Neural progenitor cell (in vitro differentiated cells): ENCODE measurements around the gene NAT8L. TPM values are rescaled to one million over a fixed set of nuclear protein-coding genes. Genes with fewer than 3 reads are reported as not detected.

Experiments
- DNase-seq: peaks from one replicate; pipeline ENCODE4 v3.0.0-alpha.2; 2016; ENCODE audit warnings: low spot score
- H2AFZ ChIP-seq: fragments of 200-600 bp; sonication (generic); replicated peaks from 2 replicates; pipeline ENCODE4 v1.6.1; 2016; ENCODE audit warnings: antibody characterized with exemption
- H3F3A ChIP-seq: fragments of 200-600 bp; sonication (generic); 2 replicates; pipeline ENCODE4 v1.6.1; 2016; ENCODE audit warnings: antibody characterized with exemption, low read depth
- H3K27ac ChIP-seq: fragments of 200-600 bp; sonication (generic); 2 replicates; pipeline ENCODE4 v1.5.1; 2016; ENCODE audit warnings: mild to moderate bottlenecking
- H3K27me3 ChIP-seq: fragments of 200-600 bp; sonication (generic); 2 replicates; pipeline ENCODE4 v1.6.1; 2016; ENCODE audit warnings: mild to moderate bottlenecking, moderate library complexity
- H3K36me3 ChIP-seq: fragments of 200-600 bp; sonication (generic); 2 replicates; pipeline ENCODE4 v1.5.1; 2016
- H3K4me1 ChIP-seq: fragments of 200-600 bp; sonication (generic); 2 replicates; pipeline ENCODE4 v1.6.1; 2016; ENCODE audit warnings: mixed run types
- H3K4me2 ChIP-seq: fragments of 200-600 bp; sonication (generic); 2 replicates; pipeline ENCODE4 v1.6.1; 2016
- H3K4me3 ChIP-seq: fragments of 200-600 bp; sonication (generic); 2 replicates; pipeline ENCODE4 v1.5.1; 2016
- H3K79me2 ChIP-seq: fragments of 200-600 bp; sonication (generic); 2 replicates; pipeline ENCODE4 v1.6.1; 2016; ENCODE audit warnings: low read depth
- H3K9ac ChIP-seq: fragments of 200-600 bp; sonication (generic); 2 replicates; pipeline ENCODE4 v1.6.1; 2016
- H3K9me3 ChIP-seq: fragments of 200-600 bp; sonication (generic); 2 replicates; pipeline ENCODE4 v1.5.1; 2016; ENCODE audit warnings: low read depth
- H4K20me1 ChIP-seq: fragments of 200-600 bp; sonication (generic); 2 replicates; pipeline ENCODE4 v1.6.1; 2016; ENCODE audit warnings: low read depth
- H3K27ac Mint-ChIP-seq: 3 replicates; pipeline ENCODE4 v1.8.0; 2021; ENCODE audit warnings: mixed read lengths
- H3K27me3 Mint-ChIP-seq: 2 replicates; pipeline ENCODE4 v1.8.0; 2022; ENCODE audit warnings: low read depth, mild to moderate bottlenecking, inconsistent platforms, moderate library complexity, mixed read lengths; ENCODE audit not compliant: insufficient read depth
- H3K36me3 Mint-ChIP-seq: 3 replicates; pipeline ENCODE4 v1.8.0; 2021; ENCODE audit warnings: mixed read lengths
- H3K4me1 Mint-ChIP-seq: 3 replicates; pipeline ENCODE4 v1.8.0; 2021; ENCODE audit warnings: mixed read lengths
- H3K4me3 Mint-ChIP-seq: 3 replicates; pipeline ENCODE4 v1.8.0; 2021; ENCODE audit warnings: mild to moderate bottlenecking, moderate library complexity, mixed read lengths
- H3K9me3 Mint-ChIP-seq: 3 replicates; pipeline ENCODE4 v1.8.0; 2020; ENCODE audit warnings: mixed read lengths
- CTCF ChIP-seq: fragments of 200-600 bp; sonication (generic); IDR thresholded peaks from 2 replicates; pipeline ENCODE4 v1.5.1; 2017; ENCODE audit warnings: antibody characterized with exemption, mild to moderate bottlenecking
- EZH2 ChIP-seq: fragments of 200-600 bp; sonication (generic); IDR thresholded peaks from 2 replicates; pipeline ENCODE4 v1.6.1; 2017; ENCODE audit warnings: antibody characterized with exemption, mild to moderate bottlenecking, moderate library complexity
- EZH2phosphoT487 ChIP-seq: fragments of 200-600 bp; sonication (generic); IDR thresholded peaks from 2 replicates; pipeline ENCODE4 v1.6.1; 2017; ENCODE audit warnings: antibody characterized with exemption
- total RNA-seq: library from RNA; depleted of rRNA; stranded (reverse); fragments of >200 nt; gene quantifications from 2 replicates; pipeline ENCODE4 v1.2.3, GENCODE V29; 2015; ENCODE audit warnings: low replicate concordance

The NAT8L gene
- total RNA-seq, 1 donor from 2014 or later: 0.62 TPM

GRCh38 chr4:2065106-2065930 is 6.2 kb downstream of the NAT8L start:
- Histone ChIP-seq H3K9me3 (no peaks in the 10 kb centered on the region), H3K27me3 (peaks cover 21% of the 10 kb centered on the region), H2AFZ (no peak overlapping the region), H4K20me1 (peaks cover 27% of the 10 kb centered on the region), H3K36me3 (no peaks in the 10 kb centered on the region), H3K79me2 (no peaks in the 10 kb centered on the region), H3K27ac (no peak overlapping the region), H3K4me2 (no peak overlapping the region), H3K4me3 (no peak overlapping the region), H3K9ac (no peak overlapping the region), H3F3A (peaks cover 8% of the 10 kb centered on the region), H3K4me1 (peaks cover 16% of the 10 kb centered on the region)
- Mint-ChIP-seq H3K27me3 (peaks cover 5% of the 10 kb centered on the region), H3K27ac (no peak overlapping the region), H3K4me3 (no peak overlapping the region), H3K4me1 (peaks cover 15% of the 10 kb centered on the region), H3K36me3 (peaks cover 7% of the 10 kb centered on the region), H3K9me3 (no peaks in the 10 kb centered on the region)
- TF ChIP-seq EZH2: no peak
- no peak for TF ChIP-seq CTCF
- TF ChIP-seq EZH2phosphoT487: no peak
- no peak for DNase-seq

GRCh38 chr4:2066011-2066551 is 7.0 kb downstream of the NAT8L start:
- Mint-ChIP-seq H3K4me1 (peaks cover 19% of the 10 kb centered on the region), H3K27me3 (peaks cover 5% of the 10 kb centered on the region), H3K9me3 (no peaks in the 10 kb centered on the region), H3K27ac (no peak overlapping the region), H3K4me3 (no peak overlapping the region), H3K36me3 (peaks cover 7% of the 10 kb centered on the region)
- DNase-seq: no peak
- Histone ChIP-seq H3K9ac (no peak overlapping the region), H3F3A (no peaks in the 10 kb centered on the region), H3K36me3 (no peaks in the 10 kb centered on the region), H3K4me3 (no peak overlapping the region), H3K4me2 (no peak overlapping the region), H3K27ac (no peak overlapping the region), H4K20me1 (peaks cover 19% of the 10 kb centered on the region), H3K9me3 (no peaks in the 10 kb centered on the region), H2AFZ (no peak overlapping the region), H3K79me2 (no peaks in the 10 kb centered on the region), H3K27me3 (peaks cover 14% of the 10 kb centered on the region), H3K4me1 (peaks cover 8% of the 10 kb centered on the region)
- no peak for TF ChIP-seq EZH2phosphoT487
- TF ChIP-seq CTCF: no peak

GRCh38 chr4:2066571-2067445 is 7.7 kb downstream of the NAT8L start:
- DNase-seq: no peak
- Mint-ChIP-seq H3K27ac (no peak overlapping the region), H3K27me3 (peaks cover 6% of the 10 kb centered on the region), H3K4me3 (no peak overlapping the region), H3K36me3 (peaks cover 7% of the 10 kb centered on the region), H3K4me1 (peaks cover 26% of the 10 kb centered on the region), H3K9me3 (no peaks in the 10 kb centered on the region)
- H3K27ac ChIP-seq: no peak overlapping the region
- peaks cover 12% of the 10 kb centered on the region for H4K20me1 ChIP-seq
- H3K9ac ChIP-seq: no peak overlapping the region
- TF ChIP-seq EZH2phosphoT487: no peak
- no peak for TF ChIP-seq EZH2
- no peak for TF ChIP-seq CTCF
- H3K36me3 ChIP-seq: no peaks in the 10 kb centered on the region
- no peak overlapping the region for H2AFZ ChIP-seq
- H3K79me2 ChIP-seq: no peaks in the 10 kb centered on the region
- no peaks in the 10 kb centered on the region for H3K9me3 ChIP-seq
- peaks cover 10% of the 10 kb centered on the region for H3K4me1 ChIP-seq
- no peaks in the 10 kb centered on the region for H3F3A ChIP-seq
- H3K4me3 ChIP-seq: no peak overlapping the region
- no peak overlapping the region for H3K4me2 ChIP-seq
- peaks cover 6% of the 10 kb centered on the region for H3K27me3 ChIP-seq
